NT2/D1 (cell line): ENCODE measurements around the gene FBXL14.
A peak's percentile ranks its signal among the peaks of the same experiment; 100 is the strongest.

ENCODE experiments used
- DNase-seq: peaks from one replicate; pipeline ENCODE4 v3.0.0-alpha.2; 2011; ENCODE audit warnings: low read depth, low spot score
- H3K27me3 ChIP-seq: 2 replicates; pipeline ENCODE4 v1.6.0; 2011; ENCODE audit warnings: mild to moderate bottlenecking; ENCODE audit not compliant: insufficient read length, insufficient read depth
- H3K36me3 ChIP-seq: 2 replicates; pipeline ENCODE4 v1.6.1; 2011; ENCODE audit warnings: mild to moderate bottlenecking, low read length, mixed read lengths; ENCODE audit not compliant: insufficient read depth, insufficient read length
- H3K4me1 ChIP-seq: 2 replicates; pipeline ENCODE4 v1.5.1; 2011; ENCODE audit not compliant: insufficient read depth, insufficient read length
- H3K4me3 ChIP-seq: 2 replicates; pipeline ENCODE4 v1.5.1; 2011; ENCODE audit warnings: low read depth; ENCODE audit not compliant: insufficient read length
- H3K9ac ChIP-seq: 2 replicates; pipeline ENCODE4 v1.6.0; 2011; ENCODE audit warnings: low read depth; ENCODE audit not compliant: insufficient read length
- H3K9me3 ChIP-seq: 2 replicates; pipeline ENCODE4 v1.5.1; 2011; ENCODE audit warnings: mild to moderate bottlenecking, low read length; ENCODE audit not compliant: insufficient read depth
- SUZ12 ChIP-seq: IDR thresholded peaks from 2 replicates; pipeline ENCODE4 v1.6.1; 2011; ENCODE audit not compliant: insufficient read length, insufficient read depth; ENCODE audit errors: extremely low read depth
- YY1 ChIP-seq: IDR thresholded peaks from 2 replicates; pipeline ENCODE4 v1.6.1; 2011; ENCODE audit not compliant: insufficient read length, insufficient read depth
- ZNF274 ChIP-seq: IDR thresholded peaks from 2 replicates; pipeline ENCODE4 v1.6.1; 2011; ENCODE audit warnings: mild to moderate bottlenecking, low read depth, low read length

Gene FBXL14

GRCh38 chr12:1591034-1591433 lies 3.3 kb downstream of the FBXL14 start:
- peak; percentile 2 for TF ChIP-seq SUZ12
- no peak for TF ChIP-seq ZNF274
- no peak for TF ChIP-seq YY1
- no peak for DNase-seq
- no peaks in the 10 kb centered on the region for H3K9me3 ChIP-seq
- peaks cover 3% of the 10 kb centered on the region for H3K27me3 ChIP-seq
- H3K36me3 ChIP-seq: peaks cover 13% of the 10 kb centered on the region
- H3K4me3 ChIP-seq: peak overlapping the region; percentile 22
- peak overlapping the region; percentile 44 for H3K9ac ChIP-seq
- H3K4me1 ChIP-seq: peaks cover 21% of the 10 kb centered on the region

DNA sequence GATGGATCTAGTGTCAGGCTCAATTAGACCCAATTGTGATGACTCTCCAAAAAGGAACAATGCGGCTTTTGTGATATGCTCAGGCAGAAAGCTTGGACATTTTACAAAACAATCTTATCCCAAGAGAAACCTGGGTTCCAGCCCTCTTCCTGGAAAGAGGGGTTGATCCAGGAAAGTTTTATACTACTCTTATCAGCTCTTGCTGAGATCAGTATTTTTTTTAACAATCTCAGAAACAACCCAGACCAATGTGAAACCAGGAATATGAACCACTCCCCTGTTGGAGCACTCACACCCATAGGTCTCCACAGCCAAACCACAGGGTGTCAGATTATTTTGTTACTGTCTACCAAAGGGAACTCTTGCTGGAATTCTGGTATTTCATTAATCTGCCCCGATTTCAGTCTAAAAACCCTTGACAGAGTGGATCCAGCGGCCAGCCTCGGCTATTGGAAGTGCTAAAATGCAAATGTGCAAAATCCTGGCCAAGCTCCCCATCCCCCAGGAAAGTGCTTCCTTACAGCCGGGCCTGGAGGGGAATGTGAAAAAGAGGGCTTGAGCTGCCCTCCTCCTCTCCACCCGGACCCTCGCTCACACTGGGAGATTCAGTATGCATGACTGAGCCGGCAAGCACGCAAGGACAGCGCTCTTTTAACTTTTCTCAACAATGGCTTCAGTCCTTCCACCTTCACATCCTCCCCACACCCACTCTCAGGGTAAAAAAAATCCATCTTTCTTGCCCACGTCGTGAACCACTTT lies 4.0 kb downstream of the FBXL14 start:
- TF ChIP-seq ZNF274: no peak
- TF ChIP-seq SUZ12: no peak
- no peak for TF ChIP-seq YY1
- H3K27me3 ChIP-seq: no peaks in the 10 kb centered on the region
- H3K9ac ChIP-seq: peak overlapping the region; percentile 58
- H3K4me1 ChIP-seq: peaks cover 21% of the 10 kb centered on the region
- no peaks in the 10 kb centered on the region for H3K9me3 ChIP-seq
- peak; percentile 98 for DNase-seq
- H3K4me3 ChIP-seq: peak overlapping the region; percentile 22
- H3K36me3 ChIP-seq: peaks cover 13% of the 10 kb centered on the region

DNA sequence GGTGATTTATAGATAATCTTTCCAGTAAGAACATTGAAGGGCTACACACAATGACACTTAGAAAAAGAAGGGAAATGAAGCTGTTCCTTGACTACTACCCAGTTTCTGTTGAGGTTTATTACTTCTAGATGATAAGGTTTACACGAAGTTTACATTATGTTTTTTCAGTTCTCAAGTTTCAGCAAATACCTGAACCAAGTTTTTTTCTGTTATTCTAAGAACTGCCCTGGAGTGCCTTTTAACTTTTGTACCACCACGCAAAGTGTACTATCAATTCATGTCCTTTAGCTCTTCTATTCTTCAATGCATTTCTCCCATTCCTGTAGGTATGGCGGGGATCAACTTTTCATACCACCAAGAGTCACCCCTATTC lies 5.8 kb downstream of the FBXL14 start:
- Histone ChIP-seq H3K27me3 (no peaks in the 10 kb centered on the region), H3K4me1 (peaks cover 15% of the 10 kb centered on the region)

GRCh38 chr12:1587927-1588574 lies 6.3 kb downstream of the FBXL14 start:
- Histone ChIP-seq H3K4me1 (peaks cover 10% of the 10 kb centered on the region), H3K4me3 (no peak overlapping the region), H3K27me3 (no peaks in the 10 kb centered on the region), H3K36me3 (peaks cover 10% of the 10 kb centered on the region), H3K9me3 (no peaks in the 10 kb centered on the region), H3K9ac (no peak overlapping the region)
- no peak for TF ChIP-seq YY1
- no peak for TF ChIP-seq ZNF274
- no peak for TF ChIP-seq SUZ12
- DNase-seq: peak; percentile 90

More for the DNA sequence above, 5.8 kb downstream of the FBXL14 start:
- Histone ChIP-seq H3K9me3 (no peaks in the 10 kb centered on the region), H3K9ac (no peak overlapping the region), H3K4me3 (no peak overlapping the region), H3K36me3 (peaks cover 13% of the 10 kb centered on the region)
- TF ChIP-seq SUZ12 (no peak), ZNF274 (no peak), YY1 (no peak)
- no peak for DNase-seq

GRCh38 chr12:1584326-1584725 lies 10.1 kb downstream of the FBXL14 start:
- no peak overlapping the region for H3K9ac ChIP-seq
- no peaks in the 10 kb centered on the region for H3K9me3 ChIP-seq
- peaks cover 2% of the 10 kb centered on the region for H3K36me3 ChIP-seq
- no peak for DNase-seq
- TF ChIP-seq YY1 (no peak), ZNF274 (no peak), SUZ12 (no peak)
- H3K27me3 ChIP-seq: no peaks in the 10 kb centered on the region
- no peak overlapping the region for H3K4me3 ChIP-seq
- no peaks in the 10 kb centered on the region for H3K4me1 ChIP-seq

- Histone ChIP-seq H3K9ac (no peak overlapping the region), H3K36me3 (no peaks in the 10 kb centered on the region), H3K4me1 (no peaks in the 10 kb centered on the region), H3K27me3 (no peaks in the 10 kb centered on the region), H3K9me3 (no peaks in the 10 kb centered on the region), H3K4me3 (no peak overlapping the region)
- TF ChIP-seq ZNF274: no peak
- TF ChIP-seq YY1: no peak
- TF ChIP-seq SUZ12: no peak
- DNase-seq: peak; percentile 97
Measured at GRCh38 chr12:1583421-1584078, 10.8 kb downstream of the FBXL14 start.

- Histone ChIP-seq H3K27me3 (no peaks in the 10 kb centered on the region), H3K9me3 (no peaks in the 10 kb centered on the region), H3K4me3 (no peak overlapping the region), H3K36me3 (no peaks in the 10 kb centered on the region), H3K4me1 (no peaks in the 10 kb centered on the region), H3K9ac (no peak overlapping the region)
- no peak for DNase-seq
- TF ChIP-seq YY1: no peak
Measured at GRCh38 chr12:1582709-1583050, 11.7 kb downstream of the FBXL14 start.
